ENCODE data around the gene PYDC1. TPM values are rescaled to one million over a fixed set of nuclear protein-coding genes. Genes with fewer than 3 reads are reported as not detected.

The PYDC1 gene
- total and polyA plus RNA-seq, 2 donors (not counting 3 experiments of a cell fraction or from before 2014, with no cell fraction given), result not detected

DNA sequence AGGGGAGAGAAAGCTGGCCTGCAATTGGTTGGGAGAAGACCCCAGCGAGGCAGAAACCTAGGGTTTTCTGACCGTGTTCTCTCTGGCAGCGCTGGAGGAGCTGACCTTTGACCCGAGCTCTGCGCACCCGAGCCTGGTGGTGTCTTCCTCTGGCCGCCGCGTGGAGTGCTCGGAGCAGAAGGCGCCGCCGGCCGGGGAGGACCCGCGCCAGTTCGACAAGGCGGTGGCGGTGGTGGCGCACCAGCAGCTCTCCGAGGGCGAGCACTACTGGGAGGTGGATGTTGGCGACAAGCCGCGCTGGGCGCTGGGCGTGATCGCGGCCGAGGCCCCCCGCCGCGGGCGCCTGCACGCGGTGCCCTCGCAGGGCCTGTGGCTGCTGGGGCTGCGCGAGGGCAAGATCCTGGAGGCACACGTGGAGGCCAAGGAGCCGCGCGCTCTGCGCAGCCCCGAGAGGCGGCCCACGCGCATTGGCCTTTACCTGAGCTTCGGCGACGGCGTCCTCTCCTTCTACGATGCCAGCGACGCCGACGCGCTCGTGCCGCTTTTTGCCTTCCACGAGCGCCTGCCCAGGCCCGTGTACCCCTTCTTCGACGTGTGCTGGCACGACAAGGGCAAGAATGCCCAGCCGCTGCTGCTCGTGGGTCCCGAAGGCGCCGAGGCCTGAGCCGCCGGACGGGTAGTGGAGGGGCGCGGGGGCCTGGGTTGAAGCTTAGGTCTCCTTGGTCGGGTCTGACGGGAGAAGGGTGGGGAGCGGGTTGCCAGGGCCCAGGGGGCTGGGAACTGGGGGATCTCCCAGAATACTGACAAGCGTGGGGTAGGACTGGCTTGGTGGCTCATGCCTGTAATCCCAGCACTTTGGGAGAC, 7.4 kb upstream of the PYDC1 start:
- no peak for DNase-seq (ENCODE audit: low read depth, low spot score)
- no peak for TF ChIP-seq MYC (IDR thresholded peaks at IDR 0.05; ENCODE audit: low read depth, low read length)
- no peak for TF ChIP-seq POLR2A (IDR thresholded peaks at IDR 0.05; ENCODE audit: low read depth, low read length)
- TF ChIP-seq FOS (IDR thresholded peaks at IDR 0.05; ENCODE audit: borderline replicate concordance, insufficient read depth, low read length), result no peak
- no peak for TF ChIP-seq MAX (IDR thresholded peaks at IDR 0.05; ENCODE audit: insufficient read depth, insufficient read length)
- TF ChIP-seq POLR2AphosphoS5 (IDR thresholded peaks at IDR 0.05; ENCODE audit: insufficient read depth, low read depth, low read length), result no peak
- TF ChIP-seq EZH2 (IDR thresholded peaks at IDR 0.05; ENCODE audit: borderline replicate concordance, low read depth, low read length, severe bottlenecking), result no peak
- TF ChIP-seq, protein P1, sequence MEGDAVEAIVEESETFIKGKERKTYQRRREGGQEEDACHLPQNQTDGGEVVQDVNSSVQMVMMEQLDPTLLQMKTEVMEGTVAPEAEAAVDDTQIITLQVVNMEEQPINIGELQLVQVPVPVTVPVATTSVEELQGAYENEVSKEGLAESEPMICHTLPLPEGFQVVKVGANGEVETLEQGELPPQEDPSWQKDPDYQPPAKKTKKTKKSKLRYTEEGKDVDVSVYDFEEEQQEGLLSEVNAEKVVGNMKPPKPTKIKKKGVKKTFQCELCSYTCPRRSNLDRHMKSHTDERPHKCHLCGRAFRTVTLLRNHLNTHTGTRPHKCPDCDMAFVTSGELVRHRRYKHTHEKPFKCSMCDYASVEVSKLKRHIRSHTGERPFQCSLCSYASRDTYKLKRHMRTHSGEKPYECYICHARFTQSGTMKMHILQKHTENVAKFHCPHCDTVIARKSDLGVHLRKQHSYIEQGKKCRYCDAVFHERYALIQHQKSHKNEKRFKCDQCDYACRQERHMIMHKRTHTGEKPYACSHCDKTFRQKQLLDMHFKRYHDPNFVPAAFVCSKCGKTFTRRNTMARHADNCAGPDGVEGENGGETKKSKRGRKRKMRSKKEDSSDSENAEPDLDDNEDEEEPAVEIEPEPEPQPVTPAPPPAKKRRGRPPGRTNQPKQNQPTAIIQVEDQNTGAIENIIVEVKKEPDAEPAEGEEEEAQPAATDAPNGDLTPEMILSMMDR (IDR thresholded peaks at IDR 0.05; ENCODE audit: extremely low read depth in 1 of 2, insufficient read depth in 1 of 2, low read depth in 1 of 2, low read length in 2 of 2), result no peak
- TF ChIP-seq GATA2 (IDR thresholded peaks at IDR 0.05; ENCODE audit: insufficient read depth, insufficient read length, low read depth, low read length), result no peak
- no peak for TF ChIP-seq JUN (IDR thresholded peaks at IDR 0.05; ENCODE audit: borderline replicate concordance, insufficient read depth, insufficient read length, low read depth)
- no peaks in the 10 kb centered on the region for H3K36me3 ChIP-seq (ENCODE audit: control insufficient read depth in 2 of 2, extremely low read depth in 1 of 2, insufficient read depth in 2 of 2, low read length in 2 of 2)
- H3K4me3 ChIP-seq (replicated peaks in 1 of 3; ENCODE audit: insufficient read depth in 1 of 3, low read depth in 1 of 3, low read length in 3 of 3), result no peak overlapping the region
- no peaks in the 10 kb centered on the region for H3K9me3 ChIP-seq (replicated peaks; ENCODE audit: control insufficient read depth, insufficient read depth, low read length)
- FAIRE-seq, result no peak
- CTCF ChIA-PET, result no interaction called here
- H2AFZ ChIP-seq (ENCODE audit: low read depth, low read length), result no peak overlapping the region
- intact Hi-C loops (cut with micrococcal nuclease), result no loop called here
- H3K9ac ChIP-seq (replicated peaks; ENCODE audit: extremely low read depth, insufficient read depth, low read length), result no peak overlapping the region
- POLR2A ChIA-PET, result no interaction called here
- H3K4me1 ChIP-seq (ENCODE audit: control insufficient read depth, extremely low read depth, insufficient read depth, low read length), result no peaks in the 10 kb centered on the region
- no peak overlapping the region for H3K4me2 ChIP-seq (ENCODE audit: insufficient read depth, low read length)
- dilution Hi-C loops (cut with MboI; ENCODE audit: extremely low pct_ligation_motif_present, low sequenced_read_pairs), result no loop called here
- H3K9me1 ChIP-seq (replicated peaks; ENCODE audit: control insufficient read depth, extremely low read depth, insufficient read depth, low read length), result no peaks in the 10 kb centered on the region
- H3K27me3 ChIP-seq (ENCODE audit: control insufficient read depth in 2 of 2, insufficient read depth in 2 of 2, low read length in 2 of 2), result no peaks in the 10 kb centered on the region
- H3K79me2 ChIP-seq (ENCODE audit: control insufficient read depth, insufficient read depth, low read length), result no peaks in the 10 kb centered on the region
- no TSS peak for BruUV-seq (replicated peaks)
- H4K20me1 ChIP-seq (replicated peaks; ENCODE audit: control insufficient read depth, extremely low read depth, insufficient read depth, low read length), result no peaks in the 10 kb centered on the region
- H3K27ac ChIP-seq (ENCODE audit: insufficient read depth, low read depth, low read length), result no peak overlapping the region
